ENCODE data around the gene PLCB1.
"Not testable (repeated sequence)": the region's sequence is repeated elsewhere in the genome, so short reads cannot be mapped to it uniquely, and the experiment has no call there.

Gene PLCB1

GRCh38 chr20:8376940-8377339, 244.9 kb downstream of the PLCB1 start:
- DNase-seq: no peak

DNA sequence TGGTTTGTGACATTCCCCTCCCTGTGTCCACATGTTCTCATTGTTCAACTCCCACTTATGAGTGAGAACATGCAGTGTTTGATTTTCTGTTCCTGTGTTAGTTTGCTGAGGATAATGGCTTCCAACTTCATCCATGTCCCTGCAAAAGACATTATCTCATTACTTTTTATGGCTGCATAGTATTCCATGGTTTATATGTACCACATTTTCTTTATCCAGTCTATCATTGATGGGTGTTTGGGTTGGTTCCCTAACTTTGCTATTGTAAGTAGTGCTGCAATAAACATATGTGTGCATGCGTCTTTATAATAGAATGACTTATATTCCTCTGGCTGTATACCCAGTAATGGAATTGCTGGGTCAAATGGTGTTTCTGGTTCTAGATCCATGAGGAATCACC, 247.1 kb downstream of the PLCB1 start:
- not testable (repeated sequence) for DNase-seq

- no peak for DNase-seq
Measured at GRCh38 chr20:8385247-8385646, 253.2 kb downstream of the PLCB1 start.

- DNase-seq: no peak
Measured at GRCh38 chr20:8386991-8387390, 254.9 kb downstream of the PLCB1 start.

- DNase-seq: no peak
Measured at GRCh38 chr20:8388141-8388540, 256.1 kb downstream of the PLCB1 start.

DNA sequence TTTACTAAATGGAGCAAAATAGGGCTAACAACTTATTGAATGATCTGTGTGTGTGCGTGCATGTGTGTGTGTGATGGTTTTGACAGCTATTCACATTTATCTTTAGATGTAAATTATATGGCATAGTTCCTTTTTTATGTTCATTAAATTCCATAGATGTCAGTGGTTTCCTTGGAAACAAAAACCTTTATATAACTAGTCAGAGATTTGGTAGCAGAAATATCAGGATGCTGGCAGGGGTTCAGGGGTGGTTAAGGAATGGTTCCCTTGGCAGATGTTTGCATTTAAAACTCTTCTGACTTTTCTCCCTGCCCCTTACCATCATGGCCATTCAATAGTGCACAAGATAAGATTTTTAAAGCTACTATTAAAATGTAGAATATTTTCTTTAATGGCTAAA, 256.6 kb downstream of the PLCB1 start:
- DNase-seq: no peak

GRCh38 chr20:8389381-8390036, 257.4 kb downstream of the PLCB1 start:
- DNase-seq: no peak

- DNase-seq: no peak
Measured at GRCh38 chr20:8390037-8390433, 258.0 kb downstream of the PLCB1 start.

- DNase-seq: no peak
Measured at GRCh38 chr20:8390500-8390899, 258.4 kb downstream of the PLCB1 start.

- DNase-seq: no peak
Measured at GRCh38 chr20:8393381-8393780, 261.3 kb downstream of the PLCB1 start.

- DNase-seq: no peak
Measured at GRCh38 chr20:8394308-8394945, 262.4 kb downstream of the PLCB1 start.

DNA sequence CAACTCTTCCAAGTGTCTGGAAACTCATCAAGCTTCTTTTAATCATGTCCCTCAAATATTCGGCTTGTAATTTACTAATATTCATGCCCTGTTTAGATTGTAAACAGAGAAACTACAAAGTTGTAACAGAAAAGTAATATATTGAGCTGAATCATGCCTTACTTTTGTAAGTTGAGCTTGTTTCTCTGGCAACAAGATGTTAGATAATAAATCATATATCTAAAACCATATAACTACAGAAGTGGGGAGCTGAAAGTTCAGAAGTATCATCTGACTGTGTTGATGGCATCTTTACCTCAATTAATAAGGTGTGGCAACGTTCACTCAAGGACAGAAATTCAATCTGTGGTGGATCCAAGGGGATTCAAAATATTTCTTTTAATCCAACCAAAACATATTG, 263.9 kb downstream of the PLCB1 start:
- DNase-seq: no peak

DNA sequence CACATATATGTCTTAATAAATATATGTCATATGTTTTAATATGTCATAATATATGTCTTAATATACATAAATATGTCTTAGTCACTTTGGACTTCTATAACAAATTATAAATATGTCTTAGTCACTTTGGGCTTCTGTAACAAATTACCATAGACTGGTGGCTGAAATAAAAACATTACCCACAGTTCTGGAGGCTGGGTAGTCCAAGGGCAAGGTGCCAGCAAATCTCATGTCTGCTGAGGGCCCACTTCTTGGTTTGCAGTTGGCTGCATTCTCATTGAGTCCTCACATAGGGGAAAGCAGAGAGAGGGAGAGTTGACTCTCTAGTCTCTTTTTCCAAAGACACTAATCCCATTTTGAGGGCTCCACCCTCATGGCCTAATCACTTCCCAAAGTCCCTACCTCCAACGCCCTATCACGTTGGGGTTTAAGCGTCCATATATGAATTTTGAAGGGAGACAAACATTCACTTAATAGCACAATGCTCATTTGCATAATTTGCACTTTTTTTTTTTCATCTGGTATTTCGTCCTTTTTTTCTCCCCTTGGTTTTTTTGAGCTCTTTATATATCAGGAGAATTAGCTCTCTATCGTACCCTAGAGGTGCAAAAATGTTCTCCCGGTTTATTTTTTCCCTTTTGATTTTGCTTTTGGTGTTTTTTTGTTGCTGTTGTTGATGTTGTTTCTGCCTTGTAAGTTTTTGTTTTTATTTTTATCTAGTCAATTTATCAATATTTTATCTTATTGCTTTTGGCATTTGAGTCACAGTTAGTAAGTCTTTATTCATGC, 266.4 kb downstream of the PLCB1 start:
- DNase-seq: no peak

DNA sequence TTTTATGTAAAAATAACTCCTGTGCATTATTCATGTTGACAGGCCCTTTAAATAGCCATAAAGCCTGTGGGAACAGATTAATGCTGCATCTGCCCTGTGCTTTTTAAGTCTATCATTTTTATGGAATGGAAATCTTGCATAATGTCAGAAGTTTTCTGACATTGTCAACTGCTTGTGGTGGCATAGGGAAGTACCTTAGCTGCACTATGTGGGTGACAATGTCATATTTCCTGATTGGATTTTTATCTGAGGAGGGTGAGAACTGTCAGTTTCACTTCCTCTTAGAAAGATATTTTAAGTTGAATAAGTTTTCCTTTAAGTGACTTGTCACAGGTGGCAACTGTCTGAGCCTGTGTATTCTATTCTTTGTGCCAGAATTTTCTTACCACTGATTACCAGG, 267.9 kb downstream of the PLCB1 start:
- no peak for DNase-seq

DNA sequence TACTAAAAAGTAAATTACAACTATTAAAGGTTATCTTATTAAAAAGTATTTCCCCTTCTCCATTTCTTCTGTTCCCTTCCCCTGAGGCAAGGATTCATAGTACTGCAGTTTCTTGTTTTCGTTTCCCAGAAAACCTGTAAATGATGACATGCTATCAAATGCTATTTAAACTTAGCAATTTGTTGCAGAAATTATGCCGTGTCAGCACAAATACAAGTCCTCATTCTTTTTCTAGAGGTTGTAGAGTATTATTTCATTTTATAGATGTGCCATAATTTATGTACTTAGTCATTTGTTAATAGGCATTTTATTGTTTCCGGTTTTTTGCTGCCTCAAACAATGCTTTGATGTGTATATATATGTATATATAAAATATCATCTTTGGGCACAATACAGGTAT, 268.4 kb downstream of the PLCB1 start:
- no peak for DNase-seq

DNA sequence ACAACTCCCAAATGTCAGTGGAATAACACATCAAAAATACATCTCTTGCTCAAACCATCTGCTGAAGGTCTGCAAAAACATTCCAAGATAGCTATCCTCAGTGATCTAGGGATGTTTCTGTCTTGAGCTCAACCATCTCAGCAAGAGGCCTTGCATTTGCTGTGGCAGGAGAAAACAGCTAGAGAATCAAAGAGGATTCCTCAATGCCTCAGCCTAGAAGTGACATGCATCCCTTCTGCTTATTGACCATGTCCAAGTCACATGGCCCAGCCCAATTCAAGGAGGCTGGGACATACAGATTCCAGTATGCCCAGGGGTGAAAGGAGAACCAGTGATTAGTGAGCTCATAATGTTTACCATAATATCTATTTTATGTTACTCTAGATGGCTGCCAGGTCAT, 269.5 kb downstream of the PLCB1 start:
- DNase-seq: no peak

DNA sequence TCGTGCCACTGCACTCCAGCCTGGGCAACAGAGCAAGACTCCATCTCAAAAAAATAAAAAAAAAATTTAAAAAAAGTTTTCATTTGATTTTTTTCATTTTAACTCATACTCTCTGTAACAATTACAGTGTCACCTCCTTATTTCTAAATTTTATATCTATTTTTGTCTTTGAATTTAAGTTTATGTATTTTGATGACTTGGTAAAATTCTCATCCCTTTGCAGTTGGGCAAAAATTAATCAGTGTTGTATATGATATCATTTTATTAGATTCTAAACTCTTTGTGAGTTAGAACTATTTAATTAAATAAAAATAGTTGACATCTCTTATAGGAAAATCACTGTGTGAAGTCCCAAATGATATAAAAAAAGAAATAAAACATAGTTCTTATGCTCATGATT, 270.7 kb downstream of the PLCB1 start:
- no peak for DNase-seq

GRCh38 chr20:8404912-8405635, 273.0 kb downstream of the PLCB1 start:
- no peak for DNase-seq

DNA sequence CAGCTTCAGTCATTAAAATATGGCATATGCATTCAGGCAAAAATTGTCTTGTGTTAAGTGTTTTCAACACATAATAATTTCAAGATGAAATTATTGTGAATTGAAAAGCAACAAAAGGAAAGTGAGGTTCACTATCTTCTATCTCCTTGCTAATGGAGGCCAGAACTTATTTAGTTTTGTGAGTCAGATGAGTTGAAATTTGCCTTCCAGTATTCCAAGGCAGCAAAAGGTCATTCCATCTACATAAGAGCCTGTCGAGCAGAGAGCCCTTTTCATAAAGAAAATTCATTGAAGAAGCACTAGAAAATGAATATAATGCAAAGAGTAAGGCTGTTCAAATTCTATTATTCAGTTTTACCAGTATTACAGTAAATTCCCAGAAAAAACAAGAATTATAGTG, 274.3 kb downstream of the PLCB1 start:
- no peak for DNase-seq

DNA sequence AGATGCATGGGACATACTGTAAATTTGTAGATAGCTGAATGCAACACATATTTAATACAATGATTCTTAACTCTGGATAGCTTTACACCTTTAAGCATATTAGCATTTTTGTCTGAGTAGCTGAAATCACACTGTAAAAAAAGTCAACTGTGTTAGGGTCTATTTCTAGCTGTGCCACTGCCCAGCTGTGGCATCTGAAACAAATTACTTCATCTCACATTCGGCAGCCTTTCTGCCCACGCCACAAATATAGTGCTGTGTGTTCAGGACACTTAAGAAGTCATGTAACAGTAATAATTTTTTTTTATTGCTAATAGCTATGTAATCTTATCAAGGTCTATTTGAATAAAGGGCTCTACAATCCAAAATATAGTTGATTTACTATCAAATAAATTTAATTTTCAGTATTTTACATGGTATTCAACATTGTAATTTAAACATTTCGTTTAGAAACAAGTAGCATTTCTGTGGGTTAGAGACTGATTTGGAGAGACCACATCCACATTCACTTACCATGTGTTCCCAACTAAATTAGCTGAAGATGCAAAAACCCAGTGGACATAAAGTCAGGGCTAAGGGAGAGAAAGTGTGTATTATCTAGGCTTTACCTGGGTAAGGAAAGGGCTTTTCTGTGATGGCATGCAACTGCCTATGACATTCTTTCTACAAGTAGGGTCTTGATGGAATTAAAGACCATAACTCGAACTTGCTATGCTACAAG, 276.7 kb downstream of the PLCB1 start:
- no peak for DNase-seq

DNA sequence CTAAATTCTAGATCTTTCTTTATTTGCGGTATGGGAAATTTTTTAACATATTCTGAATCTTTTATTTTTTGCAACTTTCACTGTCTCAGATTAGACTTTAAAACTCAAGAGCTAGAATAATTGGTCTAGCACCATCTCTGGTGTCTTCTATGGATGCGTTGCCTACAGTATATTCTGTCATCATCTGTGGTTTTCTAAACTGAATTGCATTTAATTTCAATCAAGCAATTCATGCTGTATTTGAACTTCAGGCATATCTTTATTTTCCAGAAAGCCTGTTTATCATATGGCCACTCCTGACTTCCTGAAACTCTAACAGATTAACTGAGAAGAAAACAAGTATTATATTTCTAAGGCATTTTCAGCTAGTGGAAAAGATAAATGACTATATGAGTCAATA, 281.6 kb downstream of the PLCB1 start:
- DNase-seq: no peak

DNA sequence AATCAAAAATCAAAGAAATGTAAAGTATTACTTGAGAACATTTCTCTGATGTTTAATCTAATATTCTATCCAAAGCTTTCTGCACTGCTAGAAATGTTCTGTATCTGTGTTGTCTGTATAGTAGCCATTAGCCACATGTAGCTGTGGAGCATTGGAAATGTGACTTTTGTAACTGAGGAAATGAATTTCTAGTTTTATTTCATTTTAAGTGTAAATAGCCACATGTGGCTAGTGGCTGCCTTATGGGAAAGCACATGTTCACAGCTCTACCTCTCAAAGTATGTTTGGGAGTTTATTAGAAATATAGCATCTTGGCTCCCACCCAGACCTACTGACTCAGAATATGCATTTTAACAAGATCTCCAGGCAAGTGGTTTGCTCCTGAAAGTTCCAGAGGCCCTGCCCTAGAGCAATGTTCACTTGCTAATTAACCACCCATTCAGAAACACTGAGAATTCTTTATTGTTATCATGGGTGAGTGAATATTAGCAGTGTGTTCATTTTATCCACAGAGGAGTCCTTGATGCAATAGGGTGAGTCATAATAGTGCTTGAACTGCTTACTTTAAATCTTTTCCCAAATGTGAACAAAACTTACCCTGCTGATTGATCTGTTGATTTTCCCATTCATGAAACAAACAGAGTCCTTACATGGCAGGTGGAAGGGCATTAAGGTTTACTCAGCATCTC, 282.7 kb downstream of the PLCB1 start:
- no peak for DNase-seq

All from CD4-positive, alpha-beta T cell treated with Interleukin-17A for 4 hours (primary cell).